IMR-90 (cell line): ENCODE results near the gene ADAM23. TPM values are rescaled to one million over a fixed set of nuclear protein-coding genes. Genes with fewer than 3 reads are reported as not detected.

Source experiments
- ATAC-seq: fragments of 200-7000 bp; cut with Tn5 transposase; 2 replicates; pipeline ENCODE4 v1.9.1; 2020; ENCODE audit warnings: low read depth, mild to moderate bottlenecking, moderate library complexity
- BruUV-seq: library from RNA; stranded (reverse); fragments of 400-500 nt; replicated peaks from 2 replicates; lab custom pipeline; 2021; lab: Mats Ljungman, UMichigan
- CTCF ChIA-PET: fragments of 300-600 bp; formaldehyde crosslinking; extraction: SDS; loops from one replicate; lab custom pipeline; 2021; ENCODE audit warnings: antibody characterized with exemption; lab: Yijun Ruan, JAX
- POLR2A ChIA-PET: fragments of 300-600 bp; sonication (Branson Sonifier 250); formaldehyde crosslinking; loops from one replicate; lab custom pipeline; 2022; ENCODE audit warnings: antibody characterized with exemption; ENCODE audit not compliant: unreplicated experiment; lab: Charles Lee
- DNase-seq: peaks from one replicate; pipeline ENCODE4 v3.0.0; 2013
- H2AFZ ChIP-seq: replicated peaks from 2 replicates; pipeline ENCODE3; 2013; ENCODE audit warnings: low read length, mild to moderate bottlenecking; ENCODE audit not compliant: poor library complexity
- H2AK5ac ChIP-seq: 2 replicates; pipeline ENCODE4 v1.6.1; 2013; ENCODE audit warnings: low read depth, low read length, inconsistent platforms
- H2AK9ac ChIP-seq: replicated peaks from 2 replicates; pipeline ENCODE3; 2013; ENCODE audit warnings: mild to moderate bottlenecking, low read depth, low read length, moderate library complexity; ENCODE audit not compliant: poor library complexity
- H2BK120ac ChIP-seq: 2 replicates; pipeline ENCODE4 v1.6.1; 2013; ENCODE audit warnings: low read depth, low read length, inconsistent platforms
- H2BK15ac ChIP-seq: 3 replicates; pipeline ENCODE4 v1.6.1; 2013; ENCODE audit warnings: low read depth, low read length, inconsistent platforms
- H2BK20ac ChIP-seq: 2 replicates; pipeline ENCODE4 v1.6.1; 2013; ENCODE audit warnings: low read depth, mild to moderate bottlenecking, inconsistent platforms, low read length, moderate library complexity
- H2BK5ac ChIP-seq: 2 replicates; pipeline ENCODE4 v1.6.1; 2013; ENCODE audit warnings: mild to moderate bottlenecking, low read depth, low read length, inconsistent platforms; ENCODE audit not compliant: poor library complexity, severe bottlenecking
- H3K14ac ChIP-seq: replicated peaks from 2 replicates; pipeline ENCODE4 v1.6.1; 2013; ENCODE audit warnings: low read depth, low read length, inconsistent platforms
- H3K18ac ChIP-seq: 2 replicates; pipeline ENCODE4 v1.6.1; 2013; ENCODE audit warnings: low read depth, low read length, control low read depth
- H3K23ac ChIP-seq: 2 replicates; pipeline ENCODE4 v1.6.1; 2013; ENCODE audit warnings: low read depth, low read length, inconsistent platforms
- H3K27ac ChIP-seq: 2 replicates; pipeline ENCODE4 v1.5.1; 2013; ENCODE audit warnings: mild to moderate bottlenecking, control low read depth, low read length; ENCODE audit not compliant: insufficient read depth
- H3K27me3 ChIP-seq: 2 replicates; pipeline ENCODE4 v1.6.1; 2013; ENCODE audit warnings: low read length; ENCODE audit not compliant: control insufficient read depth, insufficient read depth
- H3K36me3 ChIP-seq: 2 replicates; pipeline ENCODE4 v1.6.1; 2013; ENCODE audit warnings: low read length, mixed read lengths; ENCODE audit not compliant: control insufficient read depth, insufficient read depth
- H3K4ac ChIP-seq: 2 replicates; pipeline ENCODE4 v1.6.1; 2013; ENCODE audit warnings: low read depth, low read length, inconsistent platforms
- H3K4me1 ChIP-seq: 2 replicates; pipeline ENCODE4 v1.6.1; 2013; ENCODE audit warnings: low read length, mixed read lengths; ENCODE audit not compliant: control insufficient read depth, insufficient read depth
- H3K4me2 ChIP-seq: 2 replicates; pipeline ENCODE4 v1.6.1; 2013; ENCODE audit warnings: low read depth, mild to moderate bottlenecking, control low read depth, low read length, moderate library complexity
- H3K4me3 ChIP-seq: 2 replicates; pipeline ENCODE4 v1.5.1; 2013; ENCODE audit warnings: low read depth, mild to moderate bottlenecking, control low read depth, low read length, moderate library complexity; ENCODE audit not compliant: insufficient read depth
- H3K56ac ChIP-seq: 2 replicates; pipeline ENCODE4 v1.6.1; 2013; ENCODE audit warnings: low read length, inconsistent platforms; ENCODE audit not compliant: insufficient read depth; ENCODE audit errors: extremely low read depth
- H3K79me1 ChIP-seq, 2 experiments: 2 replicates each; pipeline ENCODE4 v1.6.1; 2013; ENCODE audit warnings: low read length in 2 of 2, inconsistent platforms in 1 of 2, low read depth in 1 of 2
- H3K9ac ChIP-seq: 2 replicates; pipeline ENCODE4 v1.6.1; 2013; ENCODE audit warnings: low read depth, low read length, control low read depth
- H3K9me1 ChIP-seq: 2 replicates; pipeline ENCODE4 v1.6.1; 2013; ENCODE audit warnings: low read length, inconsistent platforms; ENCODE audit not compliant: insufficient read depth
- H3K9me3 ChIP-seq: 2 replicates; pipeline ENCODE4 v1.6.1; 2013; ENCODE audit warnings: low read length; ENCODE audit not compliant: control insufficient read depth, insufficient read depth
- H4K20me1 ChIP-seq: 2 replicates; pipeline ENCODE4 v1.6.1; 2013; ENCODE audit warnings: low read length, inconsistent platforms; ENCODE audit not compliant: insufficient read depth
- H4K5ac ChIP-seq: 2 replicates; pipeline ENCODE4 v1.6.1; 2013; ENCODE audit warnings: mild to moderate bottlenecking, low read depth, low read length, control low read depth
- H4K8ac ChIP-seq, 2 experiments: 2 replicates each; pipeline ENCODE4 v1.6.1; 2013; ENCODE audit warnings: low read depth in 2 of 2, low read length in 2 of 2, control low read depth in 1 of 2, inconsistent platforms in 1 of 2
- H4K91ac ChIP-seq: 2 replicates; pipeline ENCODE4 v1.6.1; 2013; ENCODE audit warnings: low read depth, low read length, inconsistent platforms; ENCODE audit not compliant: insufficient read depth
- BHLHE40 ChIP-seq: fragments of 150-350 bp; IDR thresholded peaks from 2 replicates; pipeline ENCODE4 v1.6.1; 2016; ENCODE audit warnings: mild to moderate bottlenecking, low read depth, low read length
- CEBPB ChIP-seq: IDR thresholded peaks from 2 replicates; pipeline ENCODE4 v1.6.1; 2012; ENCODE audit warnings: low read depth, low read length, improper control_type of control experiment
- CTCF ChIP-seq: conservative IDR thresholded peaks from 2 replicates; pipeline ENCODE4 v1.5.1; 2012; ENCODE audit warnings: mild to moderate bottlenecking, low read depth, low read length, improper control_type of control experiment
- MAFK ChIP-seq: IDR thresholded peaks from 2 replicates; pipeline ENCODE4 v1.6.1; 2012; ENCODE audit warnings: low read depth, low read length, improper control_type of control experiment
- RFX5 ChIP-seq: IDR thresholded peaks from 2 replicates; pipeline ENCODE4 v1.8.0; 2012; ENCODE audit warnings: low read depth, mild to moderate bottlenecking, low read length, moderate library complexity
- WGBS, 2 experiments: methylation state at CpG; one replicate each; pipeline versions ENCODE4 v1.1.5 to v1.1.7; 2013; ENCODE audit warnings: missing lambda C conversion rate in 2 of 2; ENCODE audit not compliant: insufficient read length in 1 of 2; ENCODE audit errors: extremely low coverage in 2 of 2; 5-methylcytosine and 5-hydroxymethylcytosine counted together
- dilution Hi-C: fragments of 300-500 bp; cut with HindIII; formaldehyde crosslinking; loops from one replicate; pipeline ENCODE4 v1.14.3; 2018; ENCODE audit warnings: low sequenced_read_pairs; ENCODE audit not compliant: unreplicated experiment
- in situ Hi-C: fragments of 300-500 bp; cut with MboI; formaldehyde crosslinking; loops from 3 replicates; pipeline ENCODE4 v1.14.3; 2019; ENCODE audit warnings: low sequenced_read_pairs, inconsistent platforms, mixed read lengths
- intact Hi-C: fragments of 100-400 bp; cut with micrococcal nuclease; formaldehyde crosslinking; loops from 2 replicates; pipeline ENCODE4 v1.10.0; 2022
- polyA plus RNA-seq, 3 experiments: library from polyadenylated mRNA; depleted of rRNA; stranded (reverse); fragments of >200 nt; gene quantifications; 2 replicates each; pipeline ENCODE4 v1.2.3, GENCODE V29; 2012; ENCODE audit warnings: low replicate concordance in 1 of 3
- total RNA-seq: library from RNA; depleted of rRNA; stranded (reverse); fragments of >200 nt; gene quantifications from 2 replicates; pipeline ENCODE4 v1.2.3, GENCODE V29; 2012
- TF ChIP-seq, protein P1 (sequence below): fragments of 150-350 bp; IDR thresholded peaks from 2 replicates; pipeline ENCODE4 v1.6.1; 2017; ENCODE audit warnings: mild to moderate bottlenecking, antibody characterized with exemption, low read length, low read depth

The ADAM23 gene
- total and polyA plus RNA-seq, 2 of the 4 experiments (the other 2 are of a cell fraction) = 2.9 to 10.3 TPM

DNA sequence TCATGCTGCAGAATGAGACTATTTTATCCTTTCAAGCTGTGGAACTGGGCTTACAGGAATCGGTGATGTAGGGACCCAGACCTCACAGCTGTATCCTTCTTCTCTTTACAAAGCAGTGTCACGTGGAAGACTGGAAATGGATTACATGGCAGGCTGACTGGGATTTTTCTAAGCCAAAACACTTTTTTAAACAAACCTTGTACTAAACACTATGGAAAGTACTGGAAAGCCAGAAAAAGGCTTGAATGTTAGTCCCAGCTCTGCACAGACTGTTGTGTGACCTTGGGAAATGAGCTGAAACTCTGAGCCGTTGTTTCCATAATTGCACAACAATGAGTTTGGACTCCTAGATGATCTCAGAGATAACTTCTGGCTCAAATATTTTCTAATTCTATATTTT, 7.6 kb upstream of the ADAM23 start:
- Histone ChIP-seq H3K9me3 (no peaks in the 10 kb centered on the region), H4K20me1 (no peaks in the 10 kb centered on the region), H3K4me3 (no peak overlapping the region), H4K5ac (no peak overlapping the region), H3K14ac (no peak overlapping the region), H2BK15ac (no peak overlapping the region), H3K18ac (no peak overlapping the region), H2AK5ac (no peak overlapping the region), H3K56ac (no peak overlapping the region), H2BK20ac (no peak overlapping the region), H4K8ac (no peak overlapping the region), H2BK5ac (no peak overlapping the region), H4K91ac (no peak overlapping the region), H3K9me1 (no peaks in the 10 kb centered on the region), H2BK120ac (no peak overlapping the region), H3K4ac (no peak overlapping the region), H2AK9ac (no peak overlapping the region), H3K27me3 (peaks cover 11% of the 10 kb centered on the region), H3K9ac (no peak overlapping the region), H3K36me3 (no peaks in the 10 kb centered on the region), H3K4me2 (no peak overlapping the region; the same call in 1 of the 2 replicates), H3K23ac (no peak overlapping the region), H3K4me1 (no peaks in the 10 kb centered on the region), H3K79me1 (no peaks in the 10 kb centered on the region), H2AFZ (no peak overlapping the region), H3K27ac (no peak overlapping the region)
- TF ChIP-seq CEBPB (peak; percentile 60; the same call in 1 of the 2 replicates), BHLHE40 (no peak), CTCF (no peak), RFX5 (no peak), MAFK (no peak)
- TF ChIP-seq, protein P1, sequence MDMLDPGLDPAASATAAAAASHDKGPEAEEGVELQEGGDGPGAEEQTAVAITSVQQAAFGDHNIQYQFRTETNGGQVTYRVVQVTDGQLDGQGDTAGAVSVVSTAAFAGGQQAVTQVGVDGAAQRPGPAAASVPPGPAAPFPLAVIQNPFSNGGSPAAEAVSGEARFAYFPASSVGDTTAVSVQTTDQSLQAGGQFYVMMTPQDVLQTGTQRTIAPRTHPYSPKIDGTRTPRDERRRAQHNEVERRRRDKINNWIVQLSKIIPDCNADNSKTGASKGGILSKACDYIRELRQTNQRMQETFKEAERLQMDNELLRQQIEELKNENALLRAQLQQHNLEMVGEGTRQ = no peak
- ChIA-PET POLR2A (no interaction called here), CTCF (interaction anchor here (1.1 kb wide), 1 partner anchor 11 kb away, joined by 3 read pairs; no protein-coding TSS in a partner anchor)
- WGBS, 2 experiments = no CpG with 5 or more reads among the region's 3 CpGs
- dilution Hi-C loops (no loop called here), in situ Hi-C loops (no loop called here), intact Hi-C loops (no loop called here)
- ATAC-seq (peak; percentile 53), DNase-seq (no peak)
- no TSS peak for BruUV-seq
